Upper lobe of right lung (tissue), 1 donor: ENCODE results near the gene ATE1. TPM values are rescaled to one million over a fixed set of nuclear protein-coding genes. Genes with fewer than 3 reads are reported as not detected.

Source experiments
- ATAC-seq: fragments of 200-7000 bp; cut with Tn5 transposase; one replicate; pipeline ENCODE4 v1.9.1; 2020; ENCODE audit warnings: mild to moderate bottlenecking, moderate library complexity
- DNase-seq: peaks from one replicate; pipeline ENCODE4 v3.0.0-alpha.2; 2020
- H3K27ac ChIP-seq: fragments of 200-600 bp; one replicate; pipeline ENCODE4 v1.8.0; 2022
- H3K27me3 ChIP-seq: fragments of 200-600 bp; one replicate; pipeline ENCODE4 v1.8.0; 2022; ENCODE audit warnings: mild to moderate bottlenecking
- H3K36me3 ChIP-seq: fragments of 200-600 bp; one replicate; pipeline ENCODE4 v1.8.0; 2022
- H3K4me1 ChIP-seq: fragments of 200-600 bp; one replicate; pipeline ENCODE4 v1.8.0; 2022
- H3K4me3 ChIP-seq: fragments of 200-600 bp; one replicate; pipeline ENCODE4 v1.8.0; 2022; ENCODE audit warnings: mild to moderate bottlenecking
- H3K9me3 ChIP-seq: fragments of 200-600 bp; one replicate; pipeline ENCODE4 v1.8.0; 2022
- CTCF ChIP-seq: fragments of 200-600 bp; IDR thresholded peaks from one replicate; pipeline ENCODE4 v1.8.0; 2022; ENCODE audit warnings: antibody characterized with exemption
- intact Hi-C: fragments of 100-400 bp; cut with DNase I; formaldehyde crosslinking; loops from one replicate; pipeline ENCODE4 v1.11.0; 2022
- total RNA-seq: library from RNA; stranded (reverse); fragmentation: NEBNext Ultra II Directional; extraction: Animal tissue kit (Norgen Biotek cat#: 25700); gene quantifications from one replicate; pipeline ENCODE4 v1.2.1, GENCODE V29; 2021
- donor health status: DM: no; HTN: yes; CAD: no; lungs with severe emphysema.

ATE1 gene
- total RNA-seq, 1 donor from 2014 or later, result 26.6 TPM

- Histone ChIP-seq H3K27me3 (no peaks in the 10 kb centered on the region), H3K27ac (no peak overlapping the region), H3K9me3 (no peaks in the 10 kb centered on the region), H3K36me3 (no peaks in the 10 kb centered on the region), H3K4me3 (no peak overlapping the region), H3K4me1 (no peaks in the 10 kb centered on the region)
- TF ChIP-seq CTCF, result no peak
- intact Hi-C loops, result no loop called here
- ATAC-seq (no peak), DNase-seq (no peak)
Observed at GRCh38 chr10:121694966-121695643, 232.7 kb downstream of the ATE1 start.

GRCh38 chr10:121694327-121694965 lies 233.4 kb downstream of the ATE1 start:
- Histone ChIP-seq H3K27me3 (no peaks in the 10 kb centered on the region), H3K9me3 (no peaks in the 10 kb centered on the region), H3K4me3 (no peak overlapping the region), H3K27ac (no peak overlapping the region), H3K4me1 (no peaks in the 10 kb centered on the region), H3K36me3 (no peaks in the 10 kb centered on the region)
- ATAC-seq (no peak), DNase-seq (no peak)
- no peak for TF ChIP-seq CTCF
- intact Hi-C loops, result no loop called here

- Histone ChIP-seq H3K27ac (no peak overlapping the region), H3K9me3 (no peaks in the 10 kb centered on the region), H3K4me3 (no peak overlapping the region), H3K4me1 (no peaks in the 10 kb centered on the region), H3K36me3 (no peaks in the 10 kb centered on the region), H3K27me3 (no peaks in the 10 kb centered on the region)
- TF ChIP-seq CTCF, result no peak
- intact Hi-C loops, result no loop called here
- ATAC-seq (no peak), DNase-seq (no peak)
Observed at GRCh38 chr10:121692626-121693025, 235.2 kb downstream of the ATE1 start.

- H3K27me3 ChIP-seq, result no peaks in the 10 kb centered on the region
- no peak for TF ChIP-seq CTCF
- intact Hi-C loops, result no loop called here
- no peaks in the 10 kb centered on the region for H3K9me3 ChIP-seq
- H3K36me3 ChIP-seq, result no peaks in the 10 kb centered on the region
- H3K4me1 ChIP-seq, result no peaks in the 10 kb centered on the region
- no peak for DNase-seq
- no peak overlapping the region for H3K4me3 ChIP-seq
- ATAC-seq, result no peak
- no peak overlapping the region for H3K27ac ChIP-seq
Observed at GRCh38 chr10:121690970-121691369, 236.9 kb downstream of the ATE1 start.

Other genes starting within 250 kb of the ATE1 start
- gene NSMCE4A, start 47.2 kb upstream of the ATE1 start, total RNA-seq, result 38.4 TPM
- 236 TPM for gene TACC2, start 61.1 kb upstream of the ATE1 start, total RNA-seq